WTC11 (cell line): ENCODE results near the gene HMGN4.

Experiments
- ATF6 ChIP-seq: sonication (generic); formaldehyde crosslinking; IDR thresholded peaks from 2 replicates; pipeline ENCODE4 v1.8.1; 2023; ENCODE audit warnings: mild to moderate bottlenecking, missing genetic modification reagents
- CBFB ChIP-seq: sonication (generic); formaldehyde crosslinking; IDR thresholded peaks from 2 replicates; pipeline ENCODE4 v1.8.1; 2022; ENCODE audit warnings: mild to moderate bottlenecking, low read depth, missing genetic modification reagents
- ESRRA ChIP-seq: sonication (generic); formaldehyde crosslinking; IDR thresholded peaks from 2 replicates; pipeline ENCODE4 v1.8.1; 2022; ENCODE audit warnings: mild to moderate bottlenecking, missing genetic modification reagents, borderline replicate concordance
- KAT7 ChIP-seq: sonication (generic); formaldehyde crosslinking; IDR thresholded peaks from 2 replicates; pipeline ENCODE4 v1.8.1; 2023; ENCODE audit warnings: missing genetic modification reagents, mild to moderate bottlenecking, borderline replicate concordance
- MAX ChIP-seq: sonication (generic); formaldehyde crosslinking; IDR thresholded peaks from 2 replicates; pipeline ENCODE4 v1.8.0; 2022; ENCODE audit warnings: mild to moderate bottlenecking, missing genetic modification reagents
- NFE2L1 ChIP-seq: sonication (generic); formaldehyde crosslinking; IDR thresholded peaks from 2 replicates; pipeline ENCODE4 v1.8.1; 2023; ENCODE audit warnings: missing genetic modification reagents
- SP1 ChIP-seq: sonication (generic); formaldehyde crosslinking; conservative IDR thresholded peaks from 2 replicates; pipeline ENCODE4 v1.8.1; 2022; ENCODE audit warnings: missing genetic modification reagents
- ZNF281 ChIP-seq: sonication (generic); formaldehyde crosslinking; IDR thresholded peaks from 2 replicates; pipeline ENCODE4 v1.8.0; 2023; ENCODE audit warnings: mild to moderate bottlenecking, missing genetic modification reagents
- TF ChIP-seq, protein P1 (sequence below): fragments of 200-600 bp; IDR thresholded peaks from 2 replicates; pipeline ENCODE4 v1.8.0; 2022; ENCODE audit warnings: antibody characterized with exemption
- TF ChIP-seq, protein P2 (sequence below): sonication (generic); formaldehyde crosslinking; IDR thresholded peaks from 2 replicates; pipeline ENCODE4 v1.8.1; 2023; ENCODE audit warnings: mild to moderate bottlenecking, missing genetic modification reagents, moderate library complexity

GRCh38 chr6:26550250-26550993, 12.3 kb downstream of the HMGN4 start:
- TF ChIP-seq, protein P1, sequence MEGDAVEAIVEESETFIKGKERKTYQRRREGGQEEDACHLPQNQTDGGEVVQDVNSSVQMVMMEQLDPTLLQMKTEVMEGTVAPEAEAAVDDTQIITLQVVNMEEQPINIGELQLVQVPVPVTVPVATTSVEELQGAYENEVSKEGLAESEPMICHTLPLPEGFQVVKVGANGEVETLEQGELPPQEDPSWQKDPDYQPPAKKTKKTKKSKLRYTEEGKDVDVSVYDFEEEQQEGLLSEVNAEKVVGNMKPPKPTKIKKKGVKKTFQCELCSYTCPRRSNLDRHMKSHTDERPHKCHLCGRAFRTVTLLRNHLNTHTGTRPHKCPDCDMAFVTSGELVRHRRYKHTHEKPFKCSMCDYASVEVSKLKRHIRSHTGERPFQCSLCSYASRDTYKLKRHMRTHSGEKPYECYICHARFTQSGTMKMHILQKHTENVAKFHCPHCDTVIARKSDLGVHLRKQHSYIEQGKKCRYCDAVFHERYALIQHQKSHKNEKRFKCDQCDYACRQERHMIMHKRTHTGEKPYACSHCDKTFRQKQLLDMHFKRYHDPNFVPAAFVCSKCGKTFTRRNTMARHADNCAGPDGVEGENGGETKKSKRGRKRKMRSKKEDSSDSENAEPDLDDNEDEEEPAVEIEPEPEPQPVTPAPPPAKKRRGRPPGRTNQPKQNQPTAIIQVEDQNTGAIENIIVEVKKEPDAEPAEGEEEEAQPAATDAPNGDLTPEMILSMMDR, result no peak
- TF ChIP-seq KAT7 (CRISPR knock-in tag) (no peak), CBFB (CRISPR knock-in tag) (no peak), ATF6 (CRISPR knock-in tag) (no peak), NFE2L1 (CRISPR knock-in tag) (0 out of 2 replicates have a peak, but pooled peaks have one; percentile 17), ESRRA (CRISPR knock-in tag) (no peak), SP1 (CRISPR knock-in tag) (peak; percentile 52), MAX (CRISPR knock-in tag) (peak; percentile 63; the same call in 1 of the 2 replicates), ZNF281 (no peak)
- TF ChIP-seq, protein P2, sequence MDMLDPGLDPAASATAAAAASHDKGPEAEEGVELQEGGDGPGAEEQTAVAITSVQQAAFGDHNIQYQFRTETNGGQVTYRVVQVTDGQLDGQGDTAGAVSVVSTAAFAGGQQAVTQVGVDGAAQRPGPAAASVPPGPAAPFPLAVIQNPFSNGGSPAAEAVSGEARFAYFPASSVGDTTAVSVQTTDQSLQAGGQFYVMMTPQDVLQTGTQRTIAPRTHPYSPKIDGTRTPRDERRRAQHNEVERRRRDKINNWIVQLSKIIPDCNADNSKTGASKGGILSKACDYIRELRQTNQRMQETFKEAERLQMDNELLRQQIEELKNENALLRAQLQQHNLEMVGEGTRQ (CRISPR knock-in tag), result no peak
